NCI-H187 treated with DMSO at 0.1 percent for 48 hours (cell line): ENCODE data around the gene EPHA8.

Experiments used
- DNase-seq: peaks from one replicate; lab custom pipeline; 2025; lab: John Stamatoyannopoulos, UW

Gene EPHA8

GRCh38 chr1:22646384-22646783 is 83.1 kb downstream of the EPHA8 start:
- DNase-seq, result no peak

GRCh38 chr1:22650089-22650693 is 86.9 kb downstream of the EPHA8 start:
- DNase-seq, result no peak

GRCh38 chr1:22651941-22652856 is 88.9 kb downstream of the EPHA8 start:
- DNase-seq, result no peak

- DNase-seq, result no peak
Observed at GRCh38 chr1:22652881-22653316, 89.6 kb downstream of the EPHA8 start, which contains the start of gene C1QB. TSS of gene C1QB (plus strand) at chr1:22653236. CDS start at chr1:22659463, 6,227 bp downstream.
